ENCODE results near the gene TNRC18.

DNA sequence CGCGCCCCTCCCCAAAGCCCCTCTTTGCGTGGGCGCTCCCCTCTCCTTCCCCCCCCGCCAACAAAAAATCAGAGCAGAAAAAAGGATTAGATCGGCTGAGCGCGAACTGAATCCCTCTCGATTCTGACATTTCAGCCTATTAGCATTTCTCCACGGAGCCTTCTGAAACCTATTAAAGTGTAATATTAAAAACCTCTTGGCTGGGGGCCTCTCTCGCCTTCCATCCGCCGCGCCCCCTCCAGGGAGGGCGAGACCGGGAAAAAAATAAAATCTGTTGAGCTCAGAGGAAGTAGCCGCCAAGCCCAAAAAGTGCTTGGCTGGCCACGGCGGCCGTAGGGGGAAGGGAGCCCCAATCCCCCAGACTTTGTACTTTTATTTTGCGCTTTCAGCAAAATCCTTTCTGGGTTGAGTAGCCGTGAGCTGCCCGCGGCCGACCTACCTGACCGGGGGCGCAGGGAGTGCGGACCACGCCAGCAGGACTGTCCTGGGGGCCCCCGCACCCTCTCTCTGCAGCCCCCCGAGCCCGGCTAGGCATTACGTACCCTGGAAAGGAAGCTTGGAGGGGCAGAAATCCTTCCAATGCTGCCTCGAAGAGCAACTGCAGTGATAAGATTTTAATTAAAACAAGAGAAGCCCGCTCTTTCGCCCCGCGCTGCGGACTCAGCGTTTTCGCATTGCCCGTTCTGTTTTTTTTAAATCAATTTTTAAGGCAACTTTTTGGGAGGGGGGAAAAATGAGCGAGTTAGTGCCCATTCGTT is 1.3 kb upstream of the TNRC18 start:
- TF ChIP-seq CTCF (IDR thresholded peaks at IDR 0.05; ENCODE audit: insufficient read depth, low read length, poor library complexity, severe bottlenecking), result no peak
- TF ChIP-seq EZH2phosphoT487 (conservative IDR thresholded peaks at IDR 0.05; ENCODE audit: low read length), result no peak

All from SU-DHL-6 (cell line).